ENCODE data around the gene ALG11.

The ALG11 gene

GRCh38 chr13:51997641-51998330 lies 14.4 kb upstream of the ALG11 start:
- Histone ChIP-seq H2BK12ac (ENCODE audit: low read length in 2 of 2) (no peak overlapping the region), H3K79me1 (replicated peaks; ENCODE audit: low read length, poor library complexity, severe bottlenecking) (peaks cover 12% of the 10 kb centered on the region), H3K27ac (ENCODE audit: low read length, poor library complexity, severe bottlenecking) (no peak overlapping the region), H2BK15ac (ENCODE audit: low read depth, poor library complexity, severe bottlenecking) (no peak overlapping the region), H2BK5ac (ENCODE audit: low read depth, low read length, poor library complexity, severe bottlenecking) (no peak overlapping the region), H3K9ac (ENCODE audit: low read length) (no peak overlapping the region), H3K23ac (ENCODE audit: low read length in 2 of 2) (no peak overlapping the region), H4K8ac (ENCODE audit: low read length) (no peak overlapping the region), H3K18ac (ENCODE audit: low read depth in 1 of 2, low read length in 2 of 2) (no peak overlapping the region), H3K14ac (ENCODE audit: low read length in 2 of 2) (no peak overlapping the region), H3K9me3 (ENCODE audit: control insufficient read depth, low read length) (no peaks in the 10 kb centered on the region), H2AK5ac (ENCODE audit: low read length, severe bottlenecking) (no peak overlapping the region), H2AFZ (ENCODE audit: low read depth, low read length) (no peak overlapping the region), H3K4me3 (ENCODE audit: insufficient read depth in 1 of 2, low read depth in 1 of 2, low read length in 2 of 2) (no peak overlapping the region), H3K36me3 (ENCODE audit: control insufficient read depth in 1 of 2, insufficient read depth in 2 of 2, low read depth in 1 of 2, low read length in 2 of 2) (no peaks in the 10 kb centered on the region), H3K27me3 (ENCODE audit: control insufficient read depth in 1 of 2, insufficient read depth in 1 of 2, low read length in 2 of 2) (peaks cover 38 to 49% of the 10 kb centered on the region in 2 experiments), H3K4me2 (ENCODE audit: low read length, poor library complexity, severe bottlenecking) (no peak overlapping the region), H3K4ac (ENCODE audit: low read depth in 1 of 2, low read length in 2 of 2) (no peak overlapping the region), H3K4me1 (ENCODE audit: control insufficient read depth, insufficient read depth, low read depth, low read length) (peaks cover 7% of the 10 kb centered on the region), H2BK120ac (ENCODE audit: low read depth, low read length) (no peak overlapping the region), H4K91ac (ENCODE audit: low read length) (no peak overlapping the region)
- 53% methylated on average over 7 of the region's 8 CpGs for WGBS
- no peak for DNase-seq

DNA sequence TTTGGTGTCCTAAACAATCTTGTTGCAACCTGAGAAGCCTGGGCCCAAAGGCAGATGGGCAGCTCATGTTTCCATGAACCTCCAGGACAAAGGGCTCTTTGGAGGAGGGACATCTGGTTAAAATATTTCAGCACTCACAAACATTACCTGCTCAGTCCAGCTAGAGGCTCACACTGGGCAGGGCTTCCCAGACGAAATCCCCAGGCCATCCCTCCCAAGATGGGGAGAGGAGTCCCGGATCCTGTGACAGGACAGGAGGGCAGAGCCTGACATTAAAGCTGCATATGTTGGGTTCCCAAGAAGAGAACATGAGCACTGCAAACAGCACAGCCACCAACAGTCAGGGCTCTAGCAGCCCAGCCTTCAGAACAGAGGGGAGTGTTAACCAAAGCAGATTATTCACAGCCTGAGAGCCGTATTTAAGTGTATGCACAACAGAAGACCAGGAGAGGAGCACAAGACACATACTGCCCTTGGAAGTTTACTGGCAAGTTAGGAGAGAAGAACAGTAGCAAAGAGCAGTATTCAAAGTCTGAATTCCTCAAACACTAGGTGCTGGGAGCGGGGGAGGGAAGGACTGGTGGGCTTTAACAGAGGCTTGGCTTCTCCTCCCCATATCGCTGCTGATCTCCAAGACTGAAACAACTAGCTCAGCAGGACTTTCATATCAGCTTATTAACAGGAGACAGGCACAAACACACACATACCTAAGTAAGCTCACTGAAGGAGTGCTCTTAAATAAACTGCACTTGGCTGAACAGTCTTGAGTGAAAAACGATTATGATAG lies 13.3 kb upstream of the ALG11 start:
- peaks cover 7% of the 10 kb centered on the region for H3K4me1 ChIP-seq (ENCODE audit: control insufficient read depth, insufficient read depth, low read depth, low read length)

GRCh38 chr13:51999510-51999911 lies 12.7 kb upstream of the ALG11 start:
- Histone ChIP-seq H2AFZ (ENCODE audit: low read depth, low read length) (no peak overlapping the region), H3K27ac (ENCODE audit: low read length, poor library complexity, severe bottlenecking) (no peak overlapping the region), H3K4me1 (ENCODE audit: control insufficient read depth, insufficient read depth, low read depth, low read length) (peaks cover 7% of the 10 kb centered on the region), H2BK5ac (ENCODE audit: low read depth, low read length, poor library complexity, severe bottlenecking) (no peak overlapping the region), H3K4me3 (ENCODE audit: insufficient read depth in 1 of 2, low read depth in 1 of 2, low read length in 2 of 2) (no peak overlapping the region), H2BK15ac (ENCODE audit: low read depth, poor library complexity, severe bottlenecking) (no peak overlapping the region), H3K9me3 (ENCODE audit: control insufficient read depth, low read length) (no peaks in the 10 kb centered on the region), H4K8ac (ENCODE audit: low read length) (no peak overlapping the region), H2AK5ac (ENCODE audit: low read length, severe bottlenecking) (no peak overlapping the region), H2BK12ac (ENCODE audit: low read length in 2 of 2) (no peak overlapping the region), H3K9ac (ENCODE audit: low read length) (no peak overlapping the region), H4K91ac (ENCODE audit: low read length) (no peak overlapping the region), H3K18ac (ENCODE audit: low read depth in 1 of 2, low read length in 2 of 2) (no peak overlapping the region), H3K79me1 (replicated peaks; ENCODE audit: low read length, poor library complexity, severe bottlenecking) (peaks cover 12% of the 10 kb centered on the region), H3K4ac (ENCODE audit: low read depth in 1 of 2, low read length in 2 of 2) (no peak overlapping the region), H3K27me3 (ENCODE audit: control insufficient read depth in 1 of 2, insufficient read depth in 1 of 2, low read length in 2 of 2) (peaks cover 38 to 49% of the 10 kb centered on the region in 2 experiments), H3K4me2 (ENCODE audit: low read length, poor library complexity, severe bottlenecking) (no peak overlapping the region), H3K36me3 (ENCODE audit: control insufficient read depth in 1 of 2, insufficient read depth in 2 of 2, low read depth in 1 of 2, low read length in 2 of 2) (no peaks in the 10 kb centered on the region), H3K23ac (ENCODE audit: low read length in 2 of 2) (no peak overlapping the region), H2BK120ac (ENCODE audit: low read depth, low read length) (no peak overlapping the region), H3K14ac (ENCODE audit: low read length in 2 of 2) (no peak overlapping the region)
- DNase-seq = no peak
- 87% methylated on average over 13 of the region's 13 CpGs for WGBS

More for the DNA sequence above, 13.3 kb upstream of the ALG11 start:
- no peak for DNase-seq
- peaks cover 12% of the 10 kb centered on the region for H3K79me1 ChIP-seq (replicated peaks; ENCODE audit: low read length, poor library complexity, severe bottlenecking)
- H3K27me3 ChIP-seq (ENCODE audit: control insufficient read depth in 1 of 2, insufficient read depth in 1 of 2, low read length in 2 of 2) = peaks cover 38 to 49% of the 10 kb centered on the region in 2 experiments
- H2BK5ac ChIP-seq (ENCODE audit: low read depth, low read length, poor library complexity, severe bottlenecking) = no peak overlapping the region
- no peak overlapping the region for H3K9ac ChIP-seq (ENCODE audit: low read length)
- H3K36me3 ChIP-seq (ENCODE audit: control insufficient read depth in 1 of 2, insufficient read depth in 2 of 2, low read depth in 1 of 2, low read length in 2 of 2) = no peaks in the 10 kb centered on the region
- H3K18ac ChIP-seq (ENCODE audit: low read depth in 1 of 2, low read length in 2 of 2) = no peak overlapping the region
- no peak overlapping the region for H2BK120ac ChIP-seq (ENCODE audit: low read depth, low read length)
- no peak overlapping the region for H3K4me2 ChIP-seq (ENCODE audit: low read length, poor library complexity, severe bottlenecking)
- H2BK12ac ChIP-seq (ENCODE audit: low read length in 2 of 2) = no peak overlapping the region
- H2AK5ac ChIP-seq (ENCODE audit: low read length, severe bottlenecking) = no peak overlapping the region
- H2AFZ ChIP-seq (ENCODE audit: low read depth, low read length) = no peak overlapping the region
- H2BK15ac ChIP-seq (ENCODE audit: low read depth, poor library complexity, severe bottlenecking) = no peak overlapping the region
- 50% methylated on average over 5 of the region's 6 CpGs for WGBS
- H3K9me3 ChIP-seq (ENCODE audit: control insufficient read depth, low read length) = no peaks in the 10 kb centered on the region
- no peak overlapping the region for H3K23ac ChIP-seq (ENCODE audit: low read length in 2 of 2)
- no peak overlapping the region for H3K27ac ChIP-seq (ENCODE audit: low read length, poor library complexity, severe bottlenecking)
- H3K4ac ChIP-seq (ENCODE audit: low read depth in 1 of 2, low read length in 2 of 2) = no peak overlapping the region
- no peak overlapping the region for H4K91ac ChIP-seq (ENCODE audit: low read length)
- H3K4me3 ChIP-seq (ENCODE audit: insufficient read depth in 1 of 2, low read depth in 1 of 2, low read length in 2 of 2) = no peak overlapping the region
- H4K8ac ChIP-seq (ENCODE audit: low read length) = no peak overlapping the region
- no peak overlapping the region for H3K14ac ChIP-seq (ENCODE audit: low read length in 2 of 2)

DNA sequence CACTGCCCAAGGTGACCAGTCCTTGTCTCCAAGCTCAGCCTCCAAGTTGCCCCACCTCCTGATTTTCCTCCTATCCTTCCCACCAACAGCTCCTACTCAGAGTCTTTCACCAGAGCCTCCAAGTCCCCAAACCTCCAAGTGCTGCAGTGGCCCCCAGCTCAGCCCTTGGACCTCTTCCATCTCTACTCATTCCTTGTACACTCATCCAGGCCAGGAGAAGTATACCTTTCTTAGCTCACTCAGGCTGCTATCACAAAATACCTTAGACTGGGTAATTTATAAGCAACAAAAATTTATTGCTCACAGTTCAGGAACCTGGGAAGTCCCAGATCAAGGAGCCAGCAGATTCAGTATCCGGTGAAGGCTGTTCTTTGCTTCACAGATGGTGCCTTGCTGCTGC lies 12.3 kb upstream of the ALG11 start:
- Histone ChIP-seq H3K79me1 (replicated peaks; ENCODE audit: low read length, poor library complexity, severe bottlenecking) (peaks cover 15% of the 10 kb centered on the region), H3K4ac (ENCODE audit: low read depth in 1 of 2, low read length in 2 of 2) (no peak overlapping the region), H2AK5ac (ENCODE audit: low read length, severe bottlenecking) (no peak overlapping the region), H3K23ac (ENCODE audit: low read length in 2 of 2) (no peak overlapping the region), H2BK120ac (ENCODE audit: low read depth, low read length) (no peak overlapping the region), H3K27me3 (ENCODE audit: control insufficient read depth in 1 of 2, insufficient read depth in 1 of 2, low read length in 2 of 2) (peaks cover 38 to 47% of the 10 kb centered on the region in 2 experiments), H3K4me1 (ENCODE audit: control insufficient read depth, insufficient read depth, low read depth, low read length) (peaks cover 7% of the 10 kb centered on the region), H2BK12ac (ENCODE audit: low read length in 2 of 2) (no peak overlapping the region), H3K9ac (ENCODE audit: low read length) (no peak overlapping the region), H4K91ac (ENCODE audit: low read length) (no peak overlapping the region), H3K4me2 (ENCODE audit: low read length, poor library complexity, severe bottlenecking) (no peak overlapping the region), H3K14ac (ENCODE audit: low read length in 2 of 2) (no peak overlapping the region), H2AFZ (ENCODE audit: low read depth, low read length) (no peak overlapping the region), H3K4me3 (ENCODE audit: insufficient read depth in 1 of 2, low read depth in 1 of 2, low read length in 2 of 2) (no peak overlapping the region), H4K8ac (ENCODE audit: low read length) (no peak overlapping the region), H3K36me3 (ENCODE audit: control insufficient read depth in 1 of 2, insufficient read depth in 2 of 2, low read depth in 1 of 2, low read length in 2 of 2) (no peaks in the 10 kb centered on the region), H3K27ac (ENCODE audit: low read length, poor library complexity, severe bottlenecking) (no peak overlapping the region), H2BK15ac (ENCODE audit: low read depth, poor library complexity, severe bottlenecking) (no peak overlapping the region), H2BK5ac (ENCODE audit: low read depth, low read length, poor library complexity, severe bottlenecking) (no peak overlapping the region), H3K9me3 (ENCODE audit: control insufficient read depth, low read length) (no peaks in the 10 kb centered on the region), H3K18ac (ENCODE audit: low read depth in 1 of 2, low read length in 2 of 2) (no peak overlapping the region)
- 75% methylated on average over 1 of the region's 1 CpG for WGBS
- no peak for DNase-seq

All from mesenchymal stem cell (in vitro differentiated cells and primary cell).